Nephron (organoid): ENCODE results near the gene GADD45B.

Source experiments
- H3K27ac Mint-ChIP-seq, 3 experiments: 2 replicates each; pipeline ENCODE4 v1.8.0; 2020; ENCODE audit warnings: mixed read lengths in 3 of 3, mild to moderate bottlenecking in 2 of 3, moderate library complexity in 1 of 3
- H3K27me3 Mint-ChIP-seq: 2 replicates; pipeline ENCODE4 v1.8.0; 2021; ENCODE audit warnings: low read depth, mild to moderate bottlenecking, moderate library complexity, mixed read lengths
- H3K36me3 Mint-ChIP-seq: 2 replicates; pipeline ENCODE4 v1.8.0; 2020; ENCODE audit warnings: low read depth, mixed read lengths
- H3K4me1 Mint-ChIP-seq: 2 replicates; pipeline ENCODE4 v1.8.0; 2020; ENCODE audit warnings: mixed read lengths
- H3K4me3 Mint-ChIP-seq, 3 experiments: 2 replicates each; pipeline ENCODE4 v1.8.0; 2020; ENCODE audit warnings: mild to moderate bottlenecking in 3 of 3, mixed read lengths in 3 of 3, moderate library complexity in 2 of 3
- H3K9me3 Mint-ChIP-seq: 2 replicates; pipeline ENCODE4 v1.8.0; 2020; ENCODE audit warnings: mixed read lengths
- TF ChIP-seq, protein P1 (sequence below), 3 experiments: fragments of 200-600 bp; sonication (generic); IDR thresholded peaks; one replicate each; pipeline ENCODE4 v1.5.0; 2021; ENCODE audit warnings: antibody characterized with exemption in 3 of 3; ENCODE audit not compliant: unreplicated experiment in 3 of 3

GADD45B gene

DNA sequence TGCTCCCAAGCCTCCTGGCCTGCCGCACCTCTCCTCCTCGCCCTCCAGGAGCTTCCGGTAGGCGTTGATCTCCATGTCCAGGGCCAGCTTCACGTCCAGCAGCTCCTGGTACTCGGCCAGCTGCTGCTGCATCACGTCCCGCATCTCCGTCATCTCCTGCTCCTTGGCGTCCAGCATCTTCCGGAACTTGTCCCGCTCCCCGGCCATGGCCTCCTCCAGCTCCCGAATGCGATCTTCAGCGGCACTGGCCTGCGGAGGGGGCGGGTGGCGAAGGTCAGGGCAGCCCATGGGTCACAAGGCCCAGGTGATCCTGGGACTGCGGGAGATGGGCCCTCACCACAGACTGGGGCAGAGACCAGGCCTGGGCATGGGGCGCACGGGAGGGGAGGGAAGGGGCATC, 41.7 kb upstream of the GADD45B start:
- no peaks in the 10 kb centered on the region for H3K27me3 Mint-ChIP-seq
- H3K27ac Mint-ChIP-seq = no peak overlapping the region
- H3K4me1 Mint-ChIP-seq = no peaks in the 10 kb centered on the region
- TF ChIP-seq, protein P1, sequence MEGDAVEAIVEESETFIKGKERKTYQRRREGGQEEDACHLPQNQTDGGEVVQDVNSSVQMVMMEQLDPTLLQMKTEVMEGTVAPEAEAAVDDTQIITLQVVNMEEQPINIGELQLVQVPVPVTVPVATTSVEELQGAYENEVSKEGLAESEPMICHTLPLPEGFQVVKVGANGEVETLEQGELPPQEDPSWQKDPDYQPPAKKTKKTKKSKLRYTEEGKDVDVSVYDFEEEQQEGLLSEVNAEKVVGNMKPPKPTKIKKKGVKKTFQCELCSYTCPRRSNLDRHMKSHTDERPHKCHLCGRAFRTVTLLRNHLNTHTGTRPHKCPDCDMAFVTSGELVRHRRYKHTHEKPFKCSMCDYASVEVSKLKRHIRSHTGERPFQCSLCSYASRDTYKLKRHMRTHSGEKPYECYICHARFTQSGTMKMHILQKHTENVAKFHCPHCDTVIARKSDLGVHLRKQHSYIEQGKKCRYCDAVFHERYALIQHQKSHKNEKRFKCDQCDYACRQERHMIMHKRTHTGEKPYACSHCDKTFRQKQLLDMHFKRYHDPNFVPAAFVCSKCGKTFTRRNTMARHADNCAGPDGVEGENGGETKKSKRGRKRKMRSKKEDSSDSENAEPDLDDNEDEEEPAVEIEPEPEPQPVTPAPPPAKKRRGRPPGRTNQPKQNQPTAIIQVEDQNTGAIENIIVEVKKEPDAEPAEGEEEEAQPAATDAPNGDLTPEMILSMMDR (IDR thresholded peaks at IDR 0.05; ENCODE audit: unreplicated experiment in 3 of 3) = no peak
- H3K36me3 Mint-ChIP-seq = peaks cover 20% of the 10 kb centered on the region
- H3K4me3 Mint-ChIP-seq = no peak overlapping the region
- H3K9me3 Mint-ChIP-seq = no peaks in the 10 kb centered on the region

DNA sequence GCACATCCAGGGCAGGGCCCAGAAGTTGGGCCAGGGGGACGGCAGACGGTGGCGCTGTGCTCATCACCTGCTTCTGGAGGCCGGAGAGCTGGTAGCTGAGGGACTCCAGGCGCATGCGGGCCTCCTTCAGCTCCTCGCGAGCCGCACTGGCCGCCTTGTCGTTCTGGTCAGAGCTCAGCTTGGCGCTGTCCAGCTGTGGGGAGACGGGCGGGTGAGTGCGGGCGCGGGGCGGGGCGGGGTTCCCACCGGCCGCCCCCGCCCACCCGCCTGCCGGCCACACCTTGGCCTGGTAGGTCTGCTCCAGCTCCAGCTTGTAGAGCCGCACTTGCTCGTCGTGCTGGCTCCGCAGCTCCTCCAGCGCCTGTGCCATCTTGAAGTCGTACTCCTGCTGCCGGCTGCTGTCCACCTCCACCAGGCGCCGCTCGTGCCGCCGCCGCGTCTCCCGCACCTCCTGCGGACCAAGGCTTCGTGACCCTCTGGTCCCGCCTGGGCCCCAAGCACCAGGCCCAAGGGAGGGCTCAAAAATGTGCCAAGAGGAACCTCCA, 41.1 kb upstream of the GADD45B start:
- Mint-ChIP-seq H3K36me3 (peaks cover 18% of the 10 kb centered on the region), H3K9me3 (no peaks in the 10 kb centered on the region), H3K27me3 (no peaks in the 10 kb centered on the region), H3K4me3 (no peak overlapping the region), H3K27ac (no peak overlapping the region), H3K4me1 (no peaks in the 10 kb centered on the region)
- TF ChIP-seq, protein P1 (IDR thresholded peaks at IDR 0.05; ENCODE audit: unreplicated experiment in 3 of 3) = no peak

DNA sequence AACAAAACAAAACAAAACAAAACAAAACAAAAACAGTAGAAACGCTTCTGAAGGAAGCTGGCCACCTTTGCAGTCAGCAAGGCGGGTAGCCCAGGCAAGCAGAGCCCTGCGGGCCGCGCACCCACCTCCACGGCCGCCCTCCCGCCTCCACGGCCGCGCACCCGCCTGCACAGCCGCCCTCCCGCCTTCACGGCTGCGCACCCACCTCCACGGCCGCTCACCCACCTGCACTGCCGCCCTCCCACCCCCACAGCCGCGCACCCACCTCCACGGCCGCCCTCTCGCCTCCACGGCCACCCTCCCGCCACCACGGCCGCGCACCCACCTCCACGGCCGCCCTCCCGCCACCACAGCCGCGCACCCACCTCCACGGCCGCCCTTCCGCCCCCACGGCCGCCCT, 39.5 kb upstream of the GADD45B start:
- TF ChIP-seq, protein P1 (IDR thresholded peaks at IDR 0.05; ENCODE audit: unreplicated experiment in 3 of 3) = no peak
- H3K27ac Mint-ChIP-seq = no peak overlapping the region
- no peak overlapping the region for H3K4me3 Mint-ChIP-seq
- peaks cover 15% of the 10 kb centered on the region for H3K36me3 Mint-ChIP-seq
- H3K4me1 Mint-ChIP-seq = no peaks in the 10 kb centered on the region
- no peaks in the 10 kb centered on the region for H3K9me3 Mint-ChIP-seq
- no peaks in the 10 kb centered on the region for H3K27me3 Mint-ChIP-seq

DNA sequence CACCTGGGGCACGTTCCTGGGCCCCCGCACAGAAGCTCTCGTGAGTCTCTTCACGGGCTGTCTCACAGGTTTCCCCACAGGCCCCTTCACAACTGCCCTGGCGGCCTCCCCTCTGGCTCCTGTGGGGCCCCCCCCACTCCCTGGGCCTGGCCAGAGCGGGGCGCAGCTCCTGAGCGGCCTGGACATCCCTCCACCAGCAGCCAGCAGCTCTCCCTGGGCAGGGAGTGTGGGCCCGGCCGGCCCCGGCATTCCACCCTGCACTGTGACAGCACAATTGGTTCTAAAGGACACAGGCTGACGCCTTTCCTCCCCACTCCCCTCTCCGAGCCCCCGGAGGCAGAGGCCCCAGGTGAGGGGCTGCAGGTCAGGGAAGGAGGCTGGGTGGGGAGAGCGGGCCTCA, 39.0 kb upstream of the GADD45B start:
- TF ChIP-seq, protein P1 (IDR thresholded peaks at IDR 0.05; ENCODE audit: unreplicated experiment in 3 of 3) = no peak
- Mint-ChIP-seq H3K36me3 (peaks cover 20% of the 10 kb centered on the region), H3K27ac (no peak overlapping the region), H3K9me3 (no peaks in the 10 kb centered on the region), H3K27me3 (no peaks in the 10 kb centered on the region), H3K4me3 (no peak overlapping the region), H3K4me1 (no peaks in the 10 kb centered on the region)

DNA sequence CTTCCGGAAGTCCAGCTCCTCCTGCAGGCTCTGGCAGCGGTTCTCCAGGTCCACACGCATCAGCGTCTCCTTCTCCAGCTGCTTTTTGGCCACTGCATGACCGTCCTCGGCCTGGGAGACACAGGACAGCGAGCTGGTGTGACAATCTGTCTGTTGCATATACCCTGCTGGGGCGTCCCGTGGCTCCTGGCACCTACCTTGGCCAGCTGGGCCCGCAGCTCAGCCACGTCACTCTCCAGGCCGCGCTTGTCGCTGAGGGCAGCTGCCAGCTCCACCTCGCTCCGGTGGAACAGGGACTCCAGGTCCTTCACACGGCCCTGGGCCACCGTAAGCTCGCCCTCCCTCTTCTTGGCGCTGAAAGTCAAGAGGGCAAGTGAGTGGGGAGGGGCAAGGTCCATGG, 37.7 kb upstream of the GADD45B start:
- H3K36me3 Mint-ChIP-seq = peaks cover 17% of the 10 kb centered on the region

DNA sequence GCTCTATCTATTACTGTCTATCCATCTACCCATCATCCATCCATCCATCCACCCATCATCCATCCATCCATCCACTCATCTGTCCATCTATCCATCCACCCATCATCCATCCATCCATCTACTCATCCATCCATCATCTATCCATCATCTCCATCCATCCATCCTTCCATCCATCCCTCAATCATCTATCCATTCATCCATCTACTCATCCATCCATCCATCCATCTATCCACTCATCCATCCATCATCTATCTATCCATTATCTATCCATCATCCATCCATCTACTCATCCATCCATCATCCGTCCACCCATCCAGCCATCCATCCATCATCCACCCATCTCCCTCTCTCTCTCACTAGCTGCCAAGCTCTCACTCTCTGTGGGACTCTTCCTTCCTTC, 35.4 kb upstream of the GADD45B start:
- no peaks in the 10 kb centered on the region for H3K9me3 Mint-ChIP-seq
- TF ChIP-seq, protein P1 (IDR thresholded peaks at IDR 0.05; ENCODE audit: unreplicated experiment in 3 of 3) = no peak
- no peak overlapping the region for H3K4me3 Mint-ChIP-seq
- H3K27ac Mint-ChIP-seq = no peak overlapping the region
- peaks cover 19% of the 10 kb centered on the region for H3K36me3 Mint-ChIP-seq
- no peaks in the 10 kb centered on the region for H3K4me1 Mint-ChIP-seq
- no peaks in the 10 kb centered on the region for H3K27me3 Mint-ChIP-seq

More for the DNA sequence above, 37.7 kb upstream of the GADD45B start:
- no peak overlapping the region for H3K4me3 Mint-ChIP-seq
- no peak overlapping the region for H3K27ac Mint-ChIP-seq
- no peaks in the 10 kb centered on the region for H3K27me3 Mint-ChIP-seq
- TF ChIP-seq, protein P1 (IDR thresholded peaks at IDR 0.05; ENCODE audit: unreplicated experiment in 3 of 3) = no peak
- H3K4me1 Mint-ChIP-seq = no peaks in the 10 kb centered on the region
- H3K9me3 Mint-ChIP-seq = no peaks in the 10 kb centered on the region
